GM23248 (cell line): ENCODE results near the gene SLC25A21.

Source experiments
- EZH2 ChIP-seq: fragments of 200-600 bp; sonication (generic); IDR thresholded peaks from 2 replicates; pipeline ENCODE4 v1.6.1; 2018; ENCODE audit warnings: antibody characterized with exemption, mild to moderate bottlenecking; ENCODE audit not compliant: insufficient read depth, poor library complexity, severe bottlenecking
- EZH2phosphoT487 ChIP-seq: fragments of 200-600 bp; sonication (generic); IDR thresholded peaks from 2 replicates; pipeline ENCODE4 v1.6.1; 2018; ENCODE audit warnings: antibody characterized with exemption, moderate library complexity, mild to moderate bottlenecking, low read depth; ENCODE audit not compliant: insufficient read depth

DNA sequence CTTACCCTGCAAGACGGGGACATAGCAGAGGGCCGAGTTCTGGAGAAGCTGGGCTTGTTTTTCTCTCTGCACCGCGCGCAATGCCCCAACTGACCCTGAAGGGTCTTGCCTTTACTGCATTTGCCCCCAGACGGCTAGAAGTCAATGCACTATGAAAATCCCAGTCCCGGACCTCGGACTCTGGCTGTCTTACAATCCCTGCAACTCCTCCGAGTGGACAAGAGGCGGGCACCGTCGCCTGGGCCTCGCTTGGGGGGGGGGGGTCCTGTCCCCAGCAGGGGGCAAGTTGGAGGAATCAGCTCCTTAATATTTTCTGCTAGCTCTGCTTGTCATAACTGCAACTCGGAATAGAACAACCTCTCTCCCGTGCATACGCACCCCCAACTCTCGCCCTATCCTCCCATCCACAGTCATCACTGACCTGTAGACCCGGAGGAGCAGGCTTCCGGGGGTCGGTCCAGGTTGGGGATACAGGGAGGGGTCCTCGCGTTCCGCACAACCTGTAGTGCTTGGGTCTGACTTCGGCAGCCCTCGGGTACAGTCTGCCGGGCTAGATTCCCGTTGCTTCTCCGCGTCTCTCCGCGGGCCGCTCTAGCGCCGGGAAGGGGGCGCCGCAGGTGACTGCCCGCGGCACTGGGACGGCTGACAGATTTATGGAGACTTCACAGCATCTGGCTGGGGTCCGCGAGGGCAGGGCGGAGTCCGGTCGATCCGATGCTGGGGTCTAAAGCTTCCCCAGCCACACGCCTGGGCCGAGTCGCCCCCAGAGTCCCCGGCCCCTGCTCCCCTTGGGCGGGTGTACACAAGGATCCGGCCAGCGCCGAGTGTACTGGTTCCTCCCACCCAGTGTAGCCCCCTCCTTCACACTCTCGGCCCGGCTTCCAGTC lies 514.0 kb downstream of the SLC25A21 start:
- no peak for TF ChIP-seq EZH2phosphoT487
- no peak for TF ChIP-seq EZH2
